Iris pigment epithelial cell (primary cell): ENCODE data around the gene KIF6.

Source experiments
- DNase-seq: peaks from one replicate; pipeline ENCODE4 v3.0.0-alpha.2; 2011; ENCODE audit warnings: low read depth

Gene KIF6

DNA sequence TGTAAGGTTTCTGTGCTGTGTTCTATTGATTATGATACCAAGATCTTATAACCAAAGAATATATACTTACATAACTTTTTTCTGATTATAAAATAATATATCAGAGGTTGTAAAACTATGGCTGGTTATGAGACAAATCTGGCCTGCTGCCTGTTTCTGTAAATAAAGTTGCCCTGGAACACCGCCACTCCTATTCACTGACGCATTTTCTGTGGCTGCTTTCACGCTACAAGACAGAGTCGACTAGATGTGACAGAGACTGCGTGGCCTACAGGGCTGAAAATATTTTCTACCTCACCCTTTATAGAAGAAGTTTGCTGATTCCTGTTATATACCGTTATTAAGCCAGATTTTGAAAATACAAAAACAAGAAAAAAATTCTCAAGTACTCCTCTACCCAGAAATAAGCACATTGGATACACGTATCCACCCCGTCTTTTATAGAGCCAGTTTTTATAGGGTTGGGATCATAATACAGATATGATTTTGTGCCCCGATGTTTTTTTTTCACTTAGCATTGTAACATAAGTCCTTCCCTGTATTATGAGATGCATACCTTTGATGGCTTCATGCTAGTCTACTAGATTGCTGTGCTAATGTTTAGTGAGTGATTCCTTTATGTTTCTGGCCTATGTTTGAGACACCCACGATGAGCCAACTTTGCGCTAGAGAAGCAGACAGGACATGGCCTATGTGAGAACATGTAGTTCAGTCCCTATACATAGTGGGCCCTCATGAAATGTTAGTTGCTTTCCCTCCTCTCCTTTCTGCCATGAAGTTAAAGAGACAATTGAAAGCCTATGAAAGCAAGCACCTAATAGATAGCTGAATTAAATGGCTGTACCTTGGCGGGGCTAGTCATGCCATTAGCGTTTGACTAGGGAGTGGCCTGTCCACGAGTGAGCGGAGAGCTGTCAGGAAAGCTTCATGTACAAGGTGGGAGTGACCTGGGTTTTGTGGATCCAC is 304.6 kb downstream of the KIF6 start:
- DNase-seq = no peak

GRCh38 chr6:39419607-39420006 is 305.6 kb downstream of the KIF6 start:
- DNase-seq = no peak

GRCh38 chr6:39417440-39417839 is 307.8 kb downstream of the KIF6 start:
- no peak for DNase-seq

DNA sequence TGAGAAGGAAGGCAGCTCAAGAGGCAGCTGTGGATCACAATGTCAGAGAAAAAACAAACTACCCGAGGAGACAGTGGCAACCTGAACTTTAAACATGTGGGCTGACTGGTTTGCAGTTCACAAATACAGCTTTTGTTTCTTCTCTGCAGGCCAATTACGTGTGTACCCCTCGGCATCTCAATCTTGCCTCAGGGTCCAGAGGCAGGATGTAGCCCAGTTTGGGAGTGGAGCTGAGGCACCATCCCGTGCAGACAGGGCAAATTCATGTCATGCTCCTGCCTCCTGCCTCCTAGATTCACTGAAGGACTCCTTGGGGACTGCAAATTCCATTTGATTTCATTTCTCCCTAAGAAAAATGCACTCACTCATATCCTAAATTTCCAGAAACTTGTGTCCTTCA is 308.5 kb downstream of the KIF6 start:
- peak; percentile 34 for DNase-seq

DNA sequence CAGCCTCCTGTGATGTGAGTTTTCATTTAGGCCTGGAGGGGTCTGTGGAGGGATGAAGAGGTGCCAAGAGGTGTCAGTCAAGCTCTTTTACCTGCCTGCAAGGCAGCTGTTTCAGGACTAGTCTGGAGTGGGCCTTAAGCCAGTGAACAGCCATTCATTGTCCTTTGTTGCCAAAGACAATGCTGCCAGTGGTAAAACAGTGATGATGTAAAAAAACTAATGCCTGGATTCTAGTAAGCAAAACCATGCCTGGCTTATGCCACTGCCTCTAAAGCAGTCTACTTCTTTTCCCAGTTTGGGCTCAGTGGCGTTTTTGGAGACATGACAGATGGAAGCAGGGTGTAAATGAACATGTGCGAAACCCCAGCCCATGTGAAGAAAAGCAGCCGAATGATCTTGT is 309.2 kb downstream of the KIF6 start:
- no peak for DNase-seq

DNA sequence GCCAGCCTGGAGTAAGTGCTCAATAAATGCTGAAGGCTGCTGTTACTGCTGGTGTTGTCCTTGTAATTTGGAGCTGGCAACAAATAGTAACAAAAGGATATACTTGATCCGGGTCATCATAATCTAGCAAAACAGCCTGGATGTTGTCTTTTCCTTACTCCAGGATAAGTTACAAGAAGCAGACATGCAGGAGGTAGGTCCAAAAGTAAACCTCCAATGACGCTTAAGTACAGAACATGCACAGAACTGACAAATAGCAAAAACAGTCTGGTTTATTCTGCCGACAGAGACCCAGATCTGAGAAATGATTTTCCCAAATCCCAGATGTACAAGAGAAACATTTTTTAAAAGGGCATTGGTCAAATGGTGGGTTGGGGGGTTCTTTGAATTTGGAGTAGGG is 309.7 kb downstream of the KIF6 start:
- DNase-seq = no peak

GRCh38 chr6:39411465-39411864 is 313.7 kb downstream of the KIF6 start:
- peak; percentile 42 for DNase-seq

DNA sequence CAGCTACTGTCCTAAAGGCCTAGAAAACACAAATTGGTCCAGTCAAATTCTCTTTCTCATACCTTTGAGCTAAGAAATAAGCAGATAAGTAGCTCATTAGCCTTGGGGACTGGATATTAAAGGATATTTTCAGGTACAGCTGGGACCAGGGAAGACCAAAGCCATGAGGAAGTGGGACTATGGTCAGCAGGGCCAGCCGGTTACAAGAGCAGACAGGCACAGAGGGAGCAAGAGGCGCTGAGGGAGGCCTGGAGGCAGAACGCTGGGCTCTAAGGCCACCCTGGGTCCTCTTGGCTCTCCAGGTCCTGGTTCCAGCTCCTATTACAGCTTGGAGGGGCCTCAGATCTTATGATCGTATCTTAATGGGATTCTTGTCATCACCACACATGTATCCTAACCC is 314.2 kb downstream of the KIF6 start:
- DNase-seq = no peak

- DNase-seq = no peak
These were observed 315.3 kb downstream of the KIF6 start for GRCh38 chr6:39409889-39410288.

- DNase-seq = no peak
These were observed 317.7 kb downstream of the KIF6 start for GRCh38 chr6:39407446-39407993.

DNA sequence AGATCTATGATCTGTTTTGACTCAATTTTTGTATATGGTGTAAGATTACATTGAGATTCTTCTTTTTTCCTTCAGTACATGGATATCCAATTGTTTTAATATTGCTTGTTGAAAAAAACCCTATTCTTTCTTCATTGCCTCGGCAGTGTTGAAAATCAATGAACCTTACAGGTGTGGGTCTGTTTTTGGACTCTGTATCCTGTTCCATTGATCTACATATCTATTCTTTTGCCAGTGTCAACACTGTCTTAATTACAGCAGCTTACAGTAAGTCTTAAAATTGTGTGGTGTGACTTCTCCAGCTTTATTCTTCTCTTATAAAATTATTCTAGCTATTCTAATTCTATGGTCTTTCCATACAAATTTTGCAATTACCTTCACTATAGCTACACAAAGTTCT is 320.9 kb downstream of the KIF6 start:
- no peak for DNase-seq

- DNase-seq = no peak
These were observed 321.9 kb downstream of the KIF6 start for GRCh38 chr6:39403304-39403703.

DNA sequence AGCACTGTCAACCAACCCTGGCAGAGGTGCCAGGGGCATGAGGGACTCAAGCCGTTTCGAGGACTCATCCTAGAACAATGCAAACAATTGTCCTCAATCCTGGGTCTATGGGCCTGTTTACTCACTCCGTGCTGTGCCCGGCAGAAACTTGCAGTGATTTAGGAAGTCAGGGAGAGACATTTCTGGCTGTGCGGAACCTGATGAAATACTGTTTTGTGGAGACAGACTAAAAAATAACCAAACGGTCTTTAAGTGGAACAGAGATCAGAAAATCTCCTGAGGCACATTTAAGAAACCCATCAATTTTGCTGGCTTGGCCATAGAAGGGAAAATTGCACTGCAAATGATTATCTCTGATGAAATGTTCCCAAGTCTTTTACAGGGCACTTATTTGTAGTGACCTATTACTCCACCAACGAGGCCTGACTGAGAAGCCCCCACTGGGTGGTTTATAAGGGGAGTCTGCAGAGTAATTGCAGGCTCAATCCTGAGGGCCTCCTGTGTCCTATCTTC is 322.9 kb downstream of the KIF6 start:
- DNase-seq = no peak

DNA sequence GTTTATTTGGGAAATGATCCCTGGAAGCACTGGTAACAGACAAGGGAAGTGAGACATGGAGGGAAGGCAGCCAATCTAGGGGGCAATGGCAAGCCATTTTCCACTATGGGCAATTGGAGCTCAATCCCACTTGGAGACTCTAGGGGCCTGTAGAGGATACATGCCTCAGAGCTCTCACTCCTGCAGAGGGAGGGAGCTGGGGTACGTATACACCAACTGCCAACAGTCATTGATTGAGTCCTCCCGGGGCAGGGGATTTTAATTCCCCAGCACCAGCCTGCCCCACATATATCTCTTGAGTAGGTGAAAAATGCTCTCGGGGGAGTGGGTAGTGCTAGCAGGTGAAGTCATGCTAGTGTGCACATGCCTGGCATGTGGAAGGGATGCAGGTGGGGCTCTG is 323.8 kb downstream of the KIF6 start:
- DNase-seq = no peak

GRCh38 chr6:39400026-39400425 is 325.2 kb downstream of the KIF6 start:
- DNase-seq = no peak

- no peak for DNase-seq
These were observed 328.4 kb downstream of the KIF6 start for GRCh38 chr6:39396854-39397253.

GRCh38 chr6:39393075-39393474 is 332.1 kb downstream of the KIF6 start:
- no peak for DNase-seq

DNA sequence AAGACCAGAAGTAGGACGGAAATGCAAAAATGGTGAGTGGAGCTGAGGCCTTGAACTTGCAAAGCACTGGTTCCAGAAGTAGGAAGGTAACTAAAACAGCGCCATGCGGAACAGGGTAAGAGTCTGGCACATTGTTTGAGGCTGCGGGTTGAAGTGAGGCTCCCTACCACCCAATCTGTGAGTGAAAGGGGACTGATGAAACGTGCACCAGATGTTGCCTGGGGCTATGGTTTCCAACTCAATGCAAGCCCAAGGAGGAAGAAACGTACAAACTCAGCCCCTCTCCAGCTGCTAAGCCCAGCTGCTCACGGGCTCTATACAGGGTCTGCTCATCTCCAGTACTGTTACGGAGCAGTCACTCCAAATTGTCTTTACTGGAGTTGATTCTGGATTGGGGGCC is 334.0 kb downstream of the KIF6 start:
- no peak for DNase-seq

- DNase-seq = no peak
These were observed 335.8 kb downstream of the KIF6 start for GRCh38 chr6:39389484-39389767.

DNA sequence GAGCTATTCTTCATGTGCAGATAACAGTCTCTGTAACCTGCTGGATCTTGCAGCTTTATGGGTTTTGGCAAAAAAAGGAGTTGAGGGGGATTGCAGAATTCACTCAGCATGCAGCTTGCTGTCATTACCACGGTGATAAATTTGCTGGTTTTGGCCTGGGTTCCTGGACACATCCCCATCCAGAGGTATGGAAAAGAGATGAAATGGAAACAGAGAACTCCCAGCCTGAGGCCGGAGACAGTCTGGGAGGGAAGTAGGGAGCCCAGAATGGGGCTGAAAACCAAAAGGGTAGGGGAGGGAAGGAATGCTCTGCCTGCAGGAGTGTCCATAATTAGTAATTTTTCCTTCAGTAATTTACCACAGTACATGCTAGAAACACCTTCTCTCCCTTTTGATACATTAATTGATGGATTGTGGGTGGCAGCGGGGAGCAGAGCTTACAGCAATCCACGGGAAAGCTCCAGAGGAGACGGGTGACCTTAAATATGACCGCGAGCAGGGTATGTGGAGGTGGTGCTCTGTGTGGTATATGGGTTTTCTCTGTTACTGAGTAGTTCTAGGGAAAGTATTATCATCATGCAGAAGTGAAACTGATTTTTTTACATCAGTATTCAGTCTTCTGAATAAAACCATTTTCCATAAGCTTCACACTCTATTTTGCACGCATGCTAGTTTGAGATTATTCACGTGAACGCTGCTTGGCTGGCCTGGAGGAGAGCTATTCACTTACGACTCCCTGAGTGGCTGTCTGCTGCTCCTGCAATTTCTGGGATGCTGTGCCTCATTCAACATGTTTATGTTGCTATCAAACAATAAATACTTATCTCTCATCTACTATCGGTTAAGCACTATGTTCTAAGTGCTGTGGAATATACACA is 336.4 kb downstream of the KIF6 start:
- no peak for DNase-seq

- DNase-seq = no peak
These were observed 337.4 kb downstream of the KIF6 start for GRCh38 chr6:39387785-39388184.

GRCh38 chr6:39386487-39386886 is 338.7 kb downstream of the KIF6 start:
- DNase-seq = no peak
